GM18870 (cell line): ENCODE results near the gene DIO1.
A peak's percentile ranks its signal among the peaks of the same experiment; 100 is the strongest.

Experiments
- ATAC-seq: cut with Tn5 transposase; IDR thresholded peaks from one replicate; pipeline ENCODE4 v1.9.1; 2021; ENCODE audit warnings: moderate library complexity; ENCODE audit not compliant: unreplicated experiment

The DIO1 gene

DNA sequence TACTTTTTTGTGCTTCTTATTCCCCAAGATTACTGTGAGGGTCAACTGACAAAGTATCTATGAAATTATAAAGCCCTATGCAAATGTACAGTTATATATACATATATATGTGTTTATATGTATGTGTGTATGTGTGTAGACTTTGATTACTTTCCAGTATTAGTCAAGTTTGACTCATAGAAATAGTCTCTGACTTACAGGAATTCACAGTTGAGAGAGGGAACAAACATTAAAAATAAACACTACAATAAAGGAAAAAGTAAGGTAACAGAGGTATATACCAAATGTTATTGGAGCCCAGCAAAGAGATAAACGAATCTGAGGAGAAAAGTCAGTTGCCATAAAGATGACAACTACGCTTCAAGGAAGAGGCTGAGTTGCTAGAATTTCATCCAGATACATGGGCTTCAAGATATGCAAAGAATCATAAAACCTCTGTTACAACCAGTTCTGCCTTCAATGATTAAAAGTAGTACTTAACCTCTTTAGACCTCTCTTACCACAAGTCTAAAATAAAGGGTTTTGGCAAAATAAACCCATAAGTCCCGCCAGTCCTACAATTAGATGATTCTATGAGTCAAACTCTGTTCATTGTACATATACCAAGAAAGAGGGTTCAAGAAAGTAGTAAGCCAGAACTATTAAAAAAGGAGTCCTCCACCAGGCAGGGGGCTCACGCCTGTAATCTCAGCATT lies 44.3 kb downstream of the DIO1 start:
- no peak for ATAC-seq

DNA sequence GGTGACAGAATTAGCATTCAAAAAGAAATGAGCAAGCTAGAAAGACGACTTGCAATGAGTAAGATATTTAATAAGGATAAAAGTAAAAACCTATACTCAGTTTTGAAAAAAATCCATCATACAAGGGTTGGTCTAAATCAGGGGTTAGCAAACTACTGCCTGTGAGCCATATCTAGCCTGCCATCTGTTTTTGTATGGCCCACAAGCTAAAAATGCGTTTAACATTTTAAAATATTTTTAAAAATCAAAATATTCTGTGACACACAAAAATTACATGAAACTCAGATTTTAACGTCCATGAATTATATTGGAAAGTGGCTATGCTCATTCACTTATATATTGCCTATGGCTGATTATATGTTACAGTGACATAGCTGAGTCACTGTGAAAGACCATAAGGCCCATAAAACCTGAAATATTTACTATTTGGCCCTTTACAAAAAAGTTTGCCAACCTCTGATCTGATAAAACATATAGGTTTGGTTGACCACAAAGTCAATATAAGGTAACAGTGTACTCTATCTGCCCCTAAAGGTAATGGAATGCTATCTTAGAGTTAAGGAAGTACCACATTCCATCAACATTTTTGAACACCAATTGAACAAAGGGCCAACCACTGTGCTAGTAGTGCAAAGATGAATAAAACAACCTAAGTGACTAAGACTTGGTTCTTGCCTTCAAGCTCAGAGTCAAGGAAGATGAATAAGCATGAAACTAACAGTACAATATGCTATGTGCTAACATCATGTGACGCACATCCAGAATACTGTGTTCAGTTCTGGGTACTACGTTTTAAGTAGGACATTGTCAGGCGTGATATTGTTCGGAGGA lies 48.4 kb downstream of the DIO1 start:
- no peak for ATAC-seq

DNA sequence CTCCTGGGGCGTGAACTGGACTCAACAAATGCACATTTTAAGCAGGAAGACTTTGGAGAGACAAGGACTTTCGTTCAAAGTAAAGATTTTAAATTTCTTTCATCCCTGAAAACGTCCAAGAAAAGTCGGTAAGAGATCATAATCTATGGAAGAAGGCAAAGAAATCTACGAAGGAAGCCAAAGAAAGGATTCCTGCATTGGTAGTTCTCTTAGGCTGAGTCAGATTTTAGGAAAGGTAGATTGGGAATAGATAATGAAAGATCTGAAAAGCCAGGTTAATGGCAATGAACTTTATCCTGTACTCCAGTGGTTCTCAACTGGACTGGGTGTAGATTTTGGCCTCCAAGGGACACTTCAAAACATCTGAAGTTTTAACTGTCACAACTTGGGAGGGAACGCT lies 49.1 kb downstream of the DIO1 start:
- ATAC-seq, result no peak

DNA sequence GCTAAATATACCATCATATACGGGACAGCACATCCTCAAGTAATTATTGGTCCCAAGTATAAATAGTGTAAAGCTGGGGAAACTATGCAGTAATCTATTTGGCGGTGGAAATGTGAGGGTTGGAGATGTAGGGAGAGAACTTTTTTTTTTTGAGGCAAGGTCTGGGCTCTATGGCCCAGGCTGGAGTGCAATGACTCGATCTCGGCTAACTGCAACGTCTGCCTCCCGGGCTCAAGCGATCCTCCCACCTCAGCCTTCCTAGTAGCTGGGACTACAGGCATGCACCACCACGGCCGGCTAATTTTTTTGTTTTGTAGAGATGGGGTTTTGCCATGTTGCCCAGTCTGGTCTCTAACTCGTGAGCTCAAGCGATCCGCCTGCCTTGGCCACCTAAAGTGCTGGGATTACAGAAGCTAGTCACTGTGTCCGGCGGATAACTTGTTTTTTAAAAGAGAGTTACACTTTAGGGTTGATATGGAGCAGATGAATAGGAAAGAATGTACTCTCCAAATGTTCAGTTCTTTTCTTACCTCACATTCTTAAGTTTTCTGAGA lies 49.6 kb downstream of the DIO1 start:
- ATAC-seq, result no peak

DNA sequence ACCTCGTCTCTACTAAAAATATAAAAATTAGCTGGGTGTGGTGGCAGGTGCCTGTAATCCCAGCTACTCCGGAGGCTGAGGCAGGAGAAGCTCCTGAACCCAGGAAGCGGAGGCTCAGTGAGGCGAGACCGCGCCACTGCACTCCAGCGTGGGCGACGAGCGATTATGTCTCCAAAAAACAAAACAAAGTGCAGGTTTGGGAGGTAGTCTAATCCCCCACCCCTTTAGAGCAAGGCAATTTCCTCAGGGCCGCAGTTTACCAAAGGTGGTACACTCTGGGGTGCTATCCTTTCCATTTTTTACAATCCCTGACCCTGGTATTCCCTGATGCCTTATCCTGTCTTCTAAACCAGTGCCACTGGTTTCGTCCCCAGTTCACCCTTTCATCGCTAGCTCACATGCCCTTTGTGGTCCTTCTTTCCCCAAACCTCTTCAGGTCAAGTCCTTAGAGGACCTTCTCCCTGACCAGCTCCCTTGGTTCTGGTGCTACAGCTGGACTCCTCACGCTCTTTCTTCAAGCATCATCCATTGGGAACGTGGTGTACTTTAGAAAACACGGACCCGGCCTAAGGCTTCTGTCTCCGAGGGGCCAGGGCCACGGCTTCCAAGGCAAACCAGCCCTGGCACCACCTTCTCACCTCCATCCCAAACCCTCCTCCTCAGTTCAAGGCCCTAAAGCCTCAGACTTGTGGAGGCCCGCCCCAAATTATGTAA lies 50.6 kb downstream of the DIO1 start:
- ATAC-seq, result no peak

DNA sequence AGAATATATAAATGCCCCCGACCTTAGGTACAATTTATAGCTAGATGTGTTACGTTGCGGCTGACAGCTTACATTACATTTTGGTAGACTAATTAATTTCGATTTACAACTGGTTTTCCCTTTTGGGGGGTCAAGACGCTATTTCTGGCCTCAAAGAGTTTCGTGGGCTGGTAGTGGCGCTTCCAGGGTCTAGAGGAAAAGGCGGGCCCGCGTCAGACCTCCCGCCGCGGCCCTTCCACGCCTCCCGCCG lies 51.1 kb downstream of the DIO1 start:
- no peak for ATAC-seq

DNA sequence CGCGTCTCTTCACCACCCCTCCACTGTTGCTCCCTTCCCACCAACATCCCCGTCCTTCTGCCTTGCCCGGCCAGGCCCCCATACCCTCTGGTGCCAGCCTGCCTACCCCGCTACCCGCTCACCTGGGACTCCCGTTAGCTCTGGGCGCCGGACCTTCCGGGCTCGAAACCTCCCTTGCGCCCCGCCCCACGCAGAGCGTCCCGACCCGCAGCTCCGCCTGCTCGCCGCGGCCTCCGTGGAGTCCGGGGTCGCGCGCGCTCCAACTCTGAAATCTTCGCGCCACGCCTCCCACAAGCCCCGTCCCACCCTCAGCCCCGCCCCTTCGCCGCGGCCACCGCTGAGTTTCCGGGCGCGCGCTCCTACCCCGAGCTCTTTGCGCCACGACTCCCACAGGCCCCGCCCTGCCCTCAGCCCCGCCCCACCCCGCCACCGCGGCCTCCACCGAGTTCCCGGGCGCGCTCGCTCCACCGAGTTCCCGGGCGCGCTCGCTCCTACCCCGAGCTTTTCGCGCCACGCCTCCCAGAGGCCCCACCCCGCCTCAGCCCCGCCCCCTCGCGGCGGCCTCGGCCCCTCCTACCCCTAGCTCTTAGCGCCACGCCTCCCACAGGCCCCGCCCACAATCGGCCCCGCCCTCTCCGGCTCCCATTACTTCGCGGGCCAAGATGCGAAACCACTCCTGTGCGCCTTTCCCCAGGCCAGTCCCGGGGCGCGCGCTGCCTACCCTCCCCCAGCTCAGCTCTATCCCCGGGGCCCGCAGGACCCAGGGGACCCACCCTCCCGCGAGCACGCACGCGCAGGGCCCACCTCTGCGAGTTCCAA lies 51.7 kb downstream of the DIO1 start, which contains the start of gene IFT25:
IFT25 (minus strand) TSS at position 267 of the 819 bp plus-strand sequence. CDS start 5,617 bp downstream, outside the sequence.
- peak; percentile 66 for ATAC-seq

DNA sequence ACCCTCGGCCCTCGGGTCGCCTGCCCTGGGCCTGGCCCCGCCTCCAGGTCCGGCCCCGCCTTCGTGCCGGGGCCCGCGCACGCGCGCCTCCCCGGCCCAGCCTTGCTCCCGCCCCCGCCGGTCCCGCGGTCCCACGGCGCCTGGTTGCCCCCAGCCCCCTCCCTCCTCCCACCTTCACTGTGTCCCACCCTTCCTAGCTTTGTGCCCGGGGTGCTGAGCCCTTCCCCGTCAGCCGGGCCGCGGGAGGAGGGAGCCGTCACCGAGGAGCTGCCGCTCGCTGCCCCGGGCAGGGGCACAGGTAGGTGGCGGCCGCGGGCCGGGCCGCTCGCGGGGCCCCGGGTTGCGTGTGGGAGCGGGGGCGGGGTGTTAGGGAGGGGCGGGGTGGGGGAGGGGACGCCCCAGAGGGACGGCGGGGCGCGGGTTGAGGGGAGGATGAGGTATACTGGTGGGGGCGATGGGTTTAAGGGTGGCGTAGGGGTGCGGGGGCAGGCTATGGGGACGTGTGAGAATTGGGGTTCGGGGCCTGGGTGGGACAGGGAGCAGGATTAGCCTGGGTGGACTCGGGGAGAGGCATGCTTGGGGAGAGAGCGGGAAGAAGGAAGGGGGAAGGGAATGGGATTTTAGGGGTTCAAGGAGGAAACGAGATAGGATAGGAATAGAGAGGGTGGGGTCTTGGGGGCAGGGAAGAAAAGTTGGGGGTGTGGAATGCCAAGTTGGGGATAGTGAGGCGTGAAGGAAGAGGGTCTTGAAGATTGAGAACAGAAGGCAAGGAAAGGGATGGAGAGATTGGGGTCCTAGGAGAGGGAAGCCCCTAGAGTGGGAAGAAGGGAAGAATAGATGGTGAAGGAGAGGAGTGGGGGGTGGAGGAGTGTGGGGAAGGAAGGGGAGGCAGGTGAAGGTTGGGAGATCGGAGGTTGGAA lies 52.5 kb downstream of the DIO1 start, which contains the start of gene LRRC42:
LRRC42 (plus strand) TSS at position 99 of the 920 bp plus-strand sequence. CDS start 5,650 bp downstream, outside the sequence.
- ATAC-seq, result peak; percentile 43

DNA sequence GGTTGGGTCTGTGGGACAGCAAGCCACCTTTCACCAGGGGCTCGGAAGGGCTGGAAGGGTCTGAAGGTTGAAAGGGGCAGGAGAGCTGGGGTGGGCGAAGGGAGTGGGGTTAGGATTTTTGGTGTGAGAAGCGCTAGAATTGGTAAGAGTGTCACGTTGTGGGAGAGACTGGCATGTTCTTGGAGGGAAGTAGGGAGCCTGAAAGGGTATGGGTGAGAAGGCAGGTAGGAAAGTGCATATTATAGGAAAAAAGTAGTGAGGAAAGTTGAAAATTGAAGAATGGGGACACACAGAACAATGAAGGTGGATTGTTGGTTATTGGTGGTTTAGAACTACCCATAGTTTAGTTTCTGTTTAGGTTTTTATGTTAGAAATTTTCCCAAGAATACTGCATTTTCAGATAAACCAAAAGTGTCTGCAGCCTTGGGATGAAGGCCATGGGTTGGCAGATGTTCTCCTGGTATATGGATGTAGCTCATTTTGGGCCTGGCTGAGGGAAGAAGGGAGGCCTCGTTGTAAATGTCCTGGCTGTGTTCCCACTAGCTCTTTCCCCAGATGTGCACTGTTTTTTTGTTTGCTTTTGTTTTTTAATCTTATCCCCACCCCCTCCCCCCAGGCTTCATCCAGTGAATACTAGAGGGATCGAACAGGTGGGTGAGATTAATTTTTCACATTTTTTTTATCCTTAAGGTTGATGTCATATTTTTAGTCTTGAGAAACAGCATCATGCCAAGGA lies 53.4 kb downstream of the DIO1 start:
- no peak for ATAC-seq

DNA sequence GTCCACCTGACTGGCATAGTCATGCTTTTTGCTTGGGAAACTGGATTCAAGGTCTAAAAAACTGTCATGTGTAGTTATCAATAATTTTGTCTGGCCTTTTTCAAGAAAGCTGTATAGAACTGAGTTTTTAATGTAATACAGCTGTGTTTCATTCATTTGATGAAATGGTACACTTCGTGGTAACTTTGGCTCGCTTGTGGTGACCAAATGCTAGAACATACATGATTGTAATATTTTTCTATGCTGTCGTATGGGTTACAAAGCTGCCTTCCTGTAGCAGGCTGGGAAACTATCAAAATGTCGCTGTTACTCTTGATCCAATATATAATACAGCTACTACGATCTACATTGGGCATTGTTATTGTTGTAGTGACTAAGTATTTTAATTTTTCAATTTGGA lies 54.3 kb downstream of the DIO1 start:
- ATAC-seq, result no peak

DNA sequence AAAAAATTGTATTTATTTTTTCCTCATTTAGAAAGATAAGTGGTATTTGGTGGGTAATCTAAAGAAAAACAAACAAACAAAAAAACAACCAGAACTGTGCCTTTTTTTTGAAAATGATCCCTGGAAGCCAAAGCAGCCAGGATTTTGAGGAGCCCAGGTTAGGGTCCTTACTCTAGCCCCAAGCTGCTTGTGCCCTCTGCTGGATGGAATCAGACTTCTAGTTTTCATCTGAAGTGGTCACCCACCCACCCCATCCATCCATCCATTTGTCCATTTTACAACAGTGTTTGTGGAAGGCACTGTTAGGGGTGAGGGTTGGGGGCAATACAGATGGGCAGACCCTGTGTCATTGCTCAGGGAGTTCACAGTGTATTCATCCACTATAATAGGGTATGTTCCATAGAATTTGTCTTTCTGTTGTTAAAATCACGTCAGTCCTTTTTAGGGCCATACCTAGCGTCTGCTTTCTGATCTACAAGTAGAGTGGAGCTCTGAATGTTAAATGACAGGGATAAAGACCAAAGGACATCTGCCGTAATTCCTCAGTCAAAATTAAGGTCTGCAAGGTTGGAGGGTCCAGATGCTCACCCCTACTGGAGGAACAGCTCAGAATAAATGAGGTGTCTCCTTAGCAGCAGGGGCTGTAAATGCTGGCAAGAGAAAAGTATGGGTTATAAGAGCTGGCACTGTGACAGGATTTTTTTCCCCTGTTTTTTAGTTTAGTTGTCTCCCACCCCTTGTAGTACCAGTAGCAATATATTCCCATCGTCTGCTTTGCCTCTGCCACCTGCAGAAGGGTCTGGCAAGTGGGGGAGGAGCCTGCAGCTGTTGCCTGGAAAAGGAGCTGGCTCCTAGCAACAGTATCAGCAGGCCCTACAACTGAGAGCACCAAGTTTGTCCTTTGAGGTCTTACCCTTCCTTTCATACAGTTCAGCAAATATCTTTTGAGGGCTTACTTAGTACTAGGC lies 55.3 kb downstream of the DIO1 start:
- no peak for ATAC-seq

DNA sequence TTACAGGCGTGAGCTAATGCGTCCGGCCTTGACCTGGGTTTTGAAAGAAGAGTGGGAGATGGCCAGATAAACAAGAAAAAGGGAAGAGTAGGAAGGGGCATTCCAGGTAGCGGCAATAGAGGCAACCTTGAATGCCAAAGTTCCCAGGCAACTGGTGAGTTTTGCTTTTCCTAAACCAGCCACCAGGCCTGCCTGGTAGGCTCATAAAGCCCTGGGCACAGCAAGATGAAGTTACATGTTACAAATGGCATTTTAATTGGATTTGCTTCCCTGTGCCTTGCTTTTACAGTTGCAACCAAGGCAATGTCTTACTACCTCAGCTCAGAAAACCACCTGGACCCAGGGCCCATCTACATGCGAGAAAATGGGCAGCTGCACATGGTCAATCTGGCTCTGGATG lies 57.7 kb downstream of the DIO1 start:
- ATAC-seq, result no peak

DNA sequence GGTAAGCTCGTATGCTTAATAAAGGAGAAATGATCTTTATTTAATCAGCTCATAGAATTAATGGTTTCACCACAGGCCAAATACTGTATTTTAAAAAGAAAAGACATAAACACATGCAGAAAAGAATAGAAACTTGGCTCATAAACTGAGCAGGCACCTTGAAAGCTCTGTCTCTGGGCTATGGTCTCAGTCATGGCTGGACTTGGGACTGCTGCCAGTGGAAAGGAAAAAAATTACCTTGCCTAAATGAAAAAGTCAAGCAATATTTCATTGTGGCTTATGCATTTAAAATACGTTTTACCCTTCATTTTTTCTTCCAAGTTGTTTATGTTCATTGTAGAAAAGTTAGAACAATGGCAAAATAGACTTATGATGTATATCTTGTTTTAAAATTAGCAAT lies 60.1 kb downstream of the DIO1 start:
- ATAC-seq, result no peak

DNA sequence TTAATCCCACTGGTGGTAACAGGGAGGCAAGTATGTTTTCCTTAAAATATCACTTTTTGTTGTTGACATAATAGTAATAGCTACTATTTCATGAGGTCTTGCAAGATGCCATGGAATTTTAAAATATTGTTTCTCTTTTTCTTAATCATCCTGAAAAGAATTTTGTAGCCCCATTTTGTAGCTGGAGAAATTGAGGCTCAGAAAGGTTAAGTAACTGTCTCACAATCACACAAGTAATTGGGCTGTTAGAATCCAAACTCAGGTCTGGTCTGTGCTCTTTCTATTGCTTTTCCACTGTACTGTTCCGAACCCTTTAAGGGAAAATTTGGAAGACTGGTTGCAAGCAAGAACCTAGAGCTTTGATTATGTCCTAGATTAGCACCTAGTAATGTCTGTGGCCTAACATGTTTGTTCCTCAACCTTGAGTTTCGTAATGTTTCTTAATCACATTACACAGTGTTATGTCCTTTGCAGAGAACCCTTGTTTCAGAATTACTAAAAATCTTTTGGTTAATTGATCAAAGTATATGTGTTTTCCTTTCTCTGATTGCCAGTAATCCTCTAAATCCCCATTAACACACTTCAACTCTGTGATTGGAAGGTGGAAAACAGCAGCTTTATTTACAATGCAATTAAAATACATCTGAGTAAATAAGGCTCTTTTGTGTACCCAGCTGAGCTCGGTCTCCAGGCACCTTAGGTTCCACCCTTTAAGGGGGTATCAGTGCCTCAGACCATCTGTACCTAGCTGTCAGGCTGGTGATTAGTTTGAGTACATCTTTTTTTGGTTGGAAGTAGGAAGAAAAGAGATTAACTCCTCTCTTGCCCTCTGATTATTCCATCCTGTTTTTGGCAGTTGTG lies 62.6 kb downstream of the DIO1 start:
- no peak for ATAC-seq

DNA sequence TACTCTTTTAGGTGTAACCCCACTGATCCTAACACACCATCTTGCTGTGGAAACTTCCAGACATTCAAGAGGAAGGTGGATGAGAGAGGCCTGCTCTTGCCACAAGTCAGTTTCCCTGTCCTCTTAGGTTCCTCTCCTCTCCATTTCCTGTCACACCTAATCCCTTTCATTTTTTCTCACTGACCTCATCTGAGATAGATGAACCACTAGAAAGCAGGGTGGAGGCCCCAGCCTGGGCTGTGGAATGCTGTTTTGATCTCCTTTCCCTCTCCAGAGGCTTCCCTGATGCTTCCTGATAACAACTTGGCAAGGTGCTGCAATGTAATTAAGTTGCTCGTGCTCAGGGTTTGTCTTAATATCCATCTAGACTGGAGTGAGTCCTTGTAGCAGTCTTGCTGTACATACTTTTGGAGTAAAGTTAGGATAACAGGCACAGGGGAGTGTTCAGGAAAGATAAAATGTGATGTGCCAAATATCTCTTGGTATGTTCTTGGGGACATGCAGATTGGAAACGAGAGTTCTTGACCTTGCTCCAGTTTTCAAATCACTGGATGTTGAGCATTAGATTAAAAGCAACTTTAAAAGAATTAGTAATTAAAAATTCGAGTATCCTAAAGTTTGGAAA lies 63.3 kb downstream of the DIO1 start:
- ATAC-seq, result no peak

DNA sequence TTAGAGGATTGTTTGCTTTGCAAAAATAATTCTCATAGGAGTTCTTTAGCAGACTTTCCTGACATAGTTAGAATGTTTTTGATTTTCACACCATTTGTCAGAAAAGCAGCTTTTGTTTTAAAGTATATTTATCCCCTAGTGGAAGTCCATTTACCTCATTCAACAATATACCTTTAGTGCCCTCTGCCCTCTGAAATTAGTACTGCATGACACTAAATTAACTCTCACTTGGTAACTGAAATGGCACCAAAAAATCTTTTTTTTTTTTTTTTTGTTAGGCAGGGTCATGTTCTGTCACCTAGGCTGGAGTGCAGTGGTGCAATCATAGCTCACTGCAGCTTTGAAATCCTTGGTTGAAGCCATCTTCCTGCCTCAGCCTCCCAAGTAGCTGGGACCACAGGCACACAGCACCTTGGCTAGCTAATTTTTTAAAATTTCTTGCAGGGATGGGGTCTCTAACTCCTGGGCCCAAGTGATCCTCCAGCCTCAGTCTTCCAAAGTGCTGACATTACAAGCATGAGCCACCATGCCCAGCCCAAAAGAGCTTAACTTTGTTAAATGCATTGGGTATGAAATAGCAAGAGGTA lies 65.8 kb downstream of the DIO1 start:
- ATAC-seq, result no peak
